ENCODE measurements around the gene GPC3.

The GPC3 gene

GRCh38 chrX:133876646-133877045, 108.7 kb downstream of the GPC3 start:
- TF ChIP-seq REST (IDR thresholded peaks at IDR 0.05; ENCODE audit: low read depth) (no peak), TEAD4 (IDR thresholded peaks at IDR 0.05) (no peak), TAF1 (IDR thresholded peaks at IDR 0.05; ENCODE audit: low read depth) (no peak), USF1 (IDR thresholded peaks at IDR 0.05) (no peak), TCF12 (IDR thresholded peaks at IDR 0.05; ENCODE audit: low read depth) (no peak)

- no peak for TF ChIP-seq TAF1 (IDR thresholded peaks at IDR 0.05; ENCODE audit: low read depth)
Measured at GRCh38 chrX:133869270-133869669, 116.1 kb downstream of the GPC3 start.

GRCh38 chrX:133868682-133869081, 116.7 kb downstream of the GPC3 start:
- TF ChIP-seq FOXM1 (IDR thresholded peaks at IDR 0.05; ENCODE audit: borderline replicate concordance, low read depth), result no peak

- TF ChIP-seq YY1 (IDR thresholded peaks at IDR 0.05; ENCODE audit: low read depth), result no peak
- TF ChIP-seq CREB1 (IDR thresholded peaks at IDR 0.05; ENCODE audit: low read depth), result no peak
- TF ChIP-seq REST (IDR thresholded peaks at IDR 0.05; ENCODE audit: low read depth), result no peak
- no peak for TF ChIP-seq MAX (IDR thresholded peaks at IDR 0.05)
- no peak for TF ChIP-seq NFIC (IDR thresholded peaks at IDR 0.05)
- TF ChIP-seq FOXM1 (IDR thresholded peaks at IDR 0.05; ENCODE audit: borderline replicate concordance, low read depth), result no peak
- no peak for TF ChIP-seq ZBTB7A (IDR thresholded peaks at IDR 0.05; ENCODE audit: low read depth)
- TF ChIP-seq CEBPB (IDR thresholded peaks at IDR 0.05), result no peak
- no peak for TF ChIP-seq RAD21 (IDR thresholded peaks at IDR 0.05; ENCODE audit: low read depth)
- no peak for TF ChIP-seq TCF12 (IDR thresholded peaks at IDR 0.05; ENCODE audit: low read depth)
- no peak for TF ChIP-seq EGR1 (IDR thresholded peaks at IDR 0.05)
- no peak for TF ChIP-seq USF1 (IDR thresholded peaks at IDR 0.05)
- TF ChIP-seq TEAD4 (IDR thresholded peaks at IDR 0.05), result no peak
- TF ChIP-seq EP300 (IDR thresholded peaks at IDR 0.05; ENCODE audit: borderline replicate concordance), result no peak
- no peak for TF ChIP-seq TAF1 (IDR thresholded peaks at IDR 0.05; ENCODE audit: low read depth)
Measured at GRCh38 chrX:133868250-133868649, 117.1 kb downstream of the GPC3 start.

- TF ChIP-seq YY1 (IDR thresholded peaks at IDR 0.05; ENCODE audit: low read depth) (no peak), TAF1 (IDR thresholded peaks at IDR 0.05; ENCODE audit: low read depth) (no peak), ZBTB7A (IDR thresholded peaks at IDR 0.05; ENCODE audit: low read depth) (no peak), EP300 (IDR thresholded peaks at IDR 0.05; ENCODE audit: borderline replicate concordance) (no peak), USF1 (IDR thresholded peaks at IDR 0.05) (no peak), RAD21 (IDR thresholded peaks at IDR 0.05; ENCODE audit: low read depth) (no peak), TCF12 (IDR thresholded peaks at IDR 0.05; ENCODE audit: low read depth) (no peak), CEBPB (IDR thresholded peaks at IDR 0.05) (no peak), NFIC (IDR thresholded peaks at IDR 0.05) (no peak), EGR1 (IDR thresholded peaks at IDR 0.05) (no peak), MAX (IDR thresholded peaks at IDR 0.05) (no peak), FOXM1 (IDR thresholded peaks at IDR 0.05; ENCODE audit: borderline replicate concordance, low read depth) (no peak), CREB1 (IDR thresholded peaks at IDR 0.05; ENCODE audit: low read depth) (no peak), REST (IDR thresholded peaks at IDR 0.05; ENCODE audit: low read depth) (no peak), TEAD4 (IDR thresholded peaks at IDR 0.05) (no peak)
Measured at GRCh38 chrX:133865761-133866471, 119.5 kb downstream of the GPC3 start.

Data from Ishikawa (cell line).